IPS-18a (cell line): ENCODE data around the gene PHYKPL.

Experiments used
- H3K27ac ChIP-seq: one replicate; pipeline ENCODE4 v1.5.1; 2013; ENCODE audit warnings: low read length
- H3K27me3 ChIP-seq: one replicate; pipeline ENCODE4 v1.6.1; 2013; ENCODE audit warnings: mild to moderate bottlenecking, low read length; ENCODE audit not compliant: control insufficient read depth, insufficient read depth
- H3K36me3 ChIP-seq: one replicate; pipeline ENCODE4 v1.6.1; 2013; ENCODE audit warnings: low read depth, low read length; ENCODE audit not compliant: control insufficient read depth
- H3K4me1 ChIP-seq: one replicate; pipeline ENCODE4 v1.6.1; 2013; ENCODE audit warnings: low read depth, low read length; ENCODE audit not compliant: control insufficient read depth
- H3K4me3 ChIP-seq: one replicate; pipeline ENCODE4 v1.5.1; 2013; ENCODE audit warnings: low read length
- H3K9ac ChIP-seq: one replicate; pipeline ENCODE4 v1.6.1; 2013; ENCODE audit warnings: mild to moderate bottlenecking, low read length, moderate library complexity
- H3K9me3 ChIP-seq: one replicate; pipeline ENCODE4 v1.6.1; 2013; ENCODE audit warnings: low read depth, low read length; ENCODE audit not compliant: control insufficient read depth

PHYKPL gene

GRCh38 chr5:178192244-178192643 lies 40.4 kb downstream of the PHYKPL start:
- H3K4me3 ChIP-seq, result no peak overlapping the region
- H3K27me3 ChIP-seq, result no peaks in the 10 kb centered on the region
- H3K27ac ChIP-seq, result no peak overlapping the region
- peaks cover 10% of the 10 kb centered on the region for H3K4me1 ChIP-seq
- H3K36me3 ChIP-seq, result no peaks in the 10 kb centered on the region
- H3K9ac ChIP-seq, result no peak overlapping the region
- H3K9me3 ChIP-seq, result no peaks in the 10 kb centered on the region

DNA sequence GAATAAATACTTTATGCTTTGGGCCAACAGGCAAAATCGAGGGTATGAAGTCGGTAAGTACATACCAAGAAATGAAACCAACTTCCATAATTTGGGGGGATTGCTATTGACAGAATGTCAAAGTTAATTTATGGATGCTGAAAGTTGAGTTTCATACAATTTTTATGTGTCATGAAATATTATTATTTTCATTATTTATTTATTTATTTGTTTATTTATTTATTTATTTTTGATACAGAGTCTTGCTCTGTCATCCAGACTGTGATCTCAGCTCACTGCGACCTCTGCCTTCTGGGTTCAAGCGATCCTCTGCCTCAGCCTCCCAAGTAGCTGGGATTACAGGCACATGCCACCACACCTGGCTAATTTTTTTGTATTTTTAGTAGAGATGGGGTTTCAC lies 40.9 kb downstream of the PHYKPL start:
- no peaks in the 10 kb centered on the region for H3K9me3 ChIP-seq
- H3K36me3 ChIP-seq, result no peaks in the 10 kb centered on the region
- peaks cover 10% of the 10 kb centered on the region for H3K4me1 ChIP-seq

GRCh38 chr5:178189433-178189832 lies 43.2 kb downstream of the PHYKPL start:
- Histone ChIP-seq H3K9ac (no peak overlapping the region), H3K27ac (no peak overlapping the region), H3K36me3 (no peaks in the 10 kb centered on the region), H3K9me3 (no peaks in the 10 kb centered on the region), H3K4me3 (no peak overlapping the region), H3K4me1 (peaks cover 3% of the 10 kb centered on the region), H3K27me3 (no peaks in the 10 kb centered on the region)

More for the DNA sequence above, 40.9 kb downstream of the PHYKPL start:
- H3K9ac ChIP-seq, result no peak overlapping the region
- H3K4me3 ChIP-seq, result no peak overlapping the region
- no peak overlapping the region for H3K27ac ChIP-seq
- no peaks in the 10 kb centered on the region for H3K27me3 ChIP-seq

- H3K9me3 ChIP-seq, result no peaks in the 10 kb centered on the region
- no peak within 1 kb of the TSS for H3K27ac ChIP-seq
- no peaks in the 10 kb centered on the region for H3K27me3 ChIP-seq
- H3K4me1 ChIP-seq, result peaks cover 5% of the 10 kb centered on the region
- no peak within 1 kb of the TSS for H3K4me3 ChIP-seq
- no peak within 1 kb of the TSS for H3K9ac ChIP-seq
- H3K36me3 ChIP-seq, result no peaks in the 10 kb centered on the region
Observed at GRCh38 chr5:178187014-178187413, 45.6 kb downstream of the PHYKPL start, which contains the start of gene GMCL2. TSS of gene GMCL2 (minus strand) at chr5:178187371. CDS start at chr5:178187299, 72 bp downstream.

- Histone ChIP-seq H3K9me3 (no peaks in the 10 kb centered on the region), H3K27me3 (no peaks in the 10 kb centered on the region), H3K9ac (no peak overlapping the region), H3K4me1 (peaks cover 5% of the 10 kb centered on the region), H3K4me3 (no peak overlapping the region), H3K27ac (no peak overlapping the region), H3K36me3 (no peaks in the 10 kb centered on the region)
Observed at GRCh38 chr5:178186427-178186826, 46.2 kb downstream of the PHYKPL start.

GRCh38 chr5:178182158-178182876 lies 50.3 kb downstream of the PHYKPL start:
- Histone ChIP-seq H3K9ac (no peak overlapping the region), H3K36me3 (no peaks in the 10 kb centered on the region), H3K27ac (no peak overlapping the region), H3K9me3 (no peaks in the 10 kb centered on the region), H3K4me3 (no peak overlapping the region), H3K27me3 (no peaks in the 10 kb centered on the region), H3K4me1 (peaks cover 22% of the 10 kb centered on the region)

- Histone ChIP-seq H3K27ac (peak overlapping the region; percentile 99), H3K27me3 (no peaks in the 10 kb centered on the region), H3K4me3 (peak overlapping the region; percentile 57), H3K9ac (peak overlapping the region; percentile 90), H3K9me3 (no peaks in the 10 kb centered on the region), H3K4me1 (peaks cover 22% of the 10 kb centered on the region), H3K36me3 (no peaks in the 10 kb centered on the region)
Observed at GRCh38 chr5:178180141-178180863, 52.3 kb downstream of the PHYKPL start.

DNA sequence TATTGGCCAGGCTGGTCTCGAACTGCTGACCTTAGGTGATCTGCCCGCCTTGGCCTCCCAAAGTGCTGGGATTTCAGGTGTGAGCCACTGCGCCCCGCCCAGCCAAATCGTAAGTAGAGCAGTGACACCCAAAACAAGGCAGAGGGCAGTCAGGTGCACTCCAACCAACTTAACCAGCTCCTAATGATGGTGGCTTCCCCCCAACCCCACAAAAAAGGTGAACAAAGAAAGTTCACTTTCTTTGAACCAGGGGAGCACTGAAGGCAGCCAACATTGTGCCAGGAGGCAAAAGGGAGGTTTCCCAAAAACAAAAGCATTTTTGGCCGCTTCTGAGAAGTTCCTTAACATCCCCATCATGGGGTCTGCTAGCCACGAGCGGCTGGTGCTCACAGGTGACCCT lies 55.0 kb downstream of the PHYKPL start:
- Histone ChIP-seq H3K27ac (no peak overlapping the region), H3K36me3 (no peaks in the 10 kb centered on the region), H3K9ac (peak overlapping the region; percentile 15), H3K27me3 (no peaks in the 10 kb centered on the region), H3K9me3 (no peaks in the 10 kb centered on the region), H3K4me3 (no peak overlapping the region), H3K4me1 (peaks cover 22% of the 10 kb centered on the region)

DNA sequence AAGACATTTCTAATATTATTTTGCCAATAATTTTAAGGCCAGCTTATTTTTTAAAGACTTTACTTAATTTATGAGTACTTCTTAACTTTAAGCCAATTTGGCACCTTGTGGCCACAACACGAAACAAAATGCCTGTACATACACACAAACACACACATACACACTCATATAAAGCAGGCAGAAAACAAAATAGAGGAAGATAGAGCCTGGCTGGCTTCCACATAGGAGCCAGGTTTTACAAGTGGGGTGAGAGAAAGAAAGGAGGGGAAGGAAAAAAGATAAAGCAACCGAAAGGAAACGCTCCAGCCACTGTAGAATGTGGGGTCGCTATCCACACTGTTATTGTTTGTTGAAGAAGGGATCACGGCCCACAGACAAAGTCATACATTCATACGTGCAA lies 55.8 kb downstream of the PHYKPL start:
- H3K36me3 ChIP-seq, result no peaks in the 10 kb centered on the region
- H3K27me3 ChIP-seq, result no peaks in the 10 kb centered on the region
- H3K27ac ChIP-seq, result no peak overlapping the region
- no peak overlapping the region for H3K4me3 ChIP-seq
- H3K4me1 ChIP-seq, result peaks cover 17% of the 10 kb centered on the region
- no peak overlapping the region for H3K9ac ChIP-seq
- H3K9me3 ChIP-seq, result no peaks in the 10 kb centered on the region

DNA sequence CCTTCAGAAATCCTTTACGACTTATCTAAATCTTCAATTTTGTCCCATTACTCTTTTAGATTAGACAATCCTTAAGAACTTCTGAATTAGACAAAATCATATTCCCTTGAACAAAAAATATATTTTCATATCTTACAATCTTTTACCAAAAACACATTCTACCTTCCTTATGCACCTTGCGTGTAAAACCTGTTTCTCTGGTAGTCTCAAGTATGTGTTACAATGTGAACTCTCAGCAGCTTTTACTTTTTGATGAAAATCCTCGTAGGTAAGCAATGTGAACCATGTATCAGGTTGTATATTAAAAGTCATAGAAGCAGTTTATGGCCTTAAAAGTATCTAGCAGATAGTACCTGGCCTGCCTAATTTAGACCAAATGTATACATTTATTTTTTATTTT lies 58.1 kb downstream of the PHYKPL start:
- Histone ChIP-seq H3K36me3 (no peaks in the 10 kb centered on the region), H3K27ac (no peak overlapping the region), H3K4me1 (peaks cover 6% of the 10 kb centered on the region), H3K9me3 (no peaks in the 10 kb centered on the region), H3K4me3 (no peak overlapping the region), H3K9ac (no peak overlapping the region), H3K27me3 (no peaks in the 10 kb centered on the region)

DNA sequence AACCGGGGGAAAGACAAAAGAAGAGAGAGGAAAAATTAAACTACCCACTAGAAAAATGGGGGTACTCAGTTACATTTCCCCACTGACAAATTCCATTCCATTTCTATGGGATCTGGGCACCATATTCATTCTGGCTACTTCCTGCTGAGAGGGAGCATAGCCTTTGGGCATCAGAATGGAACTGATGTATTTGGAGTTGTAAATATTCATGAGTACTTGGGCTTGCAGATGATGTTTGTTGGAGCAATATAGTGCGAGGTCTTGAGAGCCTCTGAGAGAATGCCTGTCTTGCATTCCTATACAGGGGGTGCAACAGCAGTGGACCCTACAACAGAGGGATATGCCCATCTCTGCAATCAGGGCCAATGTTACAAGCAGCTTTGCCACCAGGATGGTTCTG lies 62.1 kb downstream of the PHYKPL start:
- no peaks in the 10 kb centered on the region for H3K9me3 ChIP-seq
- H3K4me3 ChIP-seq, result no peak overlapping the region
- H3K27me3 ChIP-seq, result no peaks in the 10 kb centered on the region
- no peaks in the 10 kb centered on the region for H3K4me1 ChIP-seq
- no peak overlapping the region for H3K9ac ChIP-seq
- H3K27ac ChIP-seq, result no peak overlapping the region
- H3K36me3 ChIP-seq, result no peaks in the 10 kb centered on the region

GRCh38 chr5:178165581-178165980 lies 67.0 kb downstream of the PHYKPL start:
- H3K36me3 ChIP-seq, result no peaks in the 10 kb centered on the region
- H3K9ac ChIP-seq, result no peak overlapping the region
- H3K27me3 ChIP-seq, result no peaks in the 10 kb centered on the region
- H3K4me3 ChIP-seq, result no peak overlapping the region
- no peaks in the 10 kb centered on the region for H3K9me3 ChIP-seq
- H3K27ac ChIP-seq, result no peak overlapping the region
- H3K4me1 ChIP-seq, result no peaks in the 10 kb centered on the region
